Urinary bladder (tissue), 4 donors: ENCODE results near the gene GRM7. TPM values are rescaled to one million over a fixed set of nuclear protein-coding genes. Genes with fewer than 3 reads are reported as not detected.

Experiments used
- DNase-seq: peaks from one replicate; pipeline ENCODE4 v3.0.0-alpha.2; 2015; ENCODE audit errors: extremely low spot score
- H3K27ac ChIP-seq: one replicate; pipeline ENCODE4 v1.5.1; 2013; ENCODE audit warnings: low read depth, mild to moderate bottlenecking, moderate library complexity
- H3K36me3 ChIP-seq: one replicate; pipeline ENCODE4 v1.6.1; 2013; ENCODE audit warnings: mild to moderate bottlenecking, moderate library complexity; ENCODE audit not compliant: insufficient read depth
- H3K4me1 ChIP-seq: one replicate; pipeline ENCODE4 v1.6.1; 2013; ENCODE audit warnings: mild to moderate bottlenecking, moderate library complexity; ENCODE audit not compliant: insufficient read depth
- H3K4me3 ChIP-seq: one replicate; pipeline ENCODE4 v1.5.1; 2013; ENCODE audit warnings: low read depth, low read length
- WGBS: extraction: QIAGEN DNeasy Blood & Tissue Kit; methylation state at CpG from one replicate; pipeline ENCODE4 v1.1.7; 2013; 5-methylcytosine and 5-hydroxymethylcytosine counted together
- polyA plus RNA-seq: library from polyadenylated mRNA; stranded (reverse); fragments of 200-250 nt; gene quantifications from one replicate; pipeline ENCODE4 v1.2.3, GENCODE V29; 2013
- total RNA-seq: library from RNA; depleted of rRNA; stranded (reverse); fragments of >200 nt; gene quantifications from one replicate; pipeline ENCODE4 v1.2.3, GENCODE V29; 2014
- donor health status: healthy with polysubstance abuse.
- donor health status: healthy.

The GRM7 gene
- total and polyA plus RNA-seq, 2 donors = 2.3 to 14.6 TPM

DNA sequence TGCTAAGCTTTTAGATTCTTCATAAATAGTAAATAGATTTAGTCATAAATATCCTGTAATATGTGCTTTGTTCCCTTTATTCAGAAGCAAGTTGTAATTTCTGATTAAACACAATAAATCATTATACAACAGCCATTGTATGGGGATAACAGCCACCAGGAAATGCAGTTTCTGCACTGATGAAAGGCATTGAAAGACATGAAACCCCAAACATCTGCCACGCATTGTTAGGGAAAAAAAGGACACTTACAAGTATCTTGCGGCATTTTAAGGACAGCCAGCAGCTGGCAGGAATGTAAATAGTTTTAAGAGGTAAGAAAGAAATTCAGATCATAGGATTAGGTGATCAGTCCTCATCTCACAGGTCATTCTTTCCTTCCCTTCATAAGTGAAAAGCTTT lies 839.6 kb downstream of the GRM7 start:
- 74% methylated on average over 2 of the region's 2 CpGs for WGBS
- no peak for DNase-seq
- H3K27ac ChIP-seq = no peak overlapping the region

DNA sequence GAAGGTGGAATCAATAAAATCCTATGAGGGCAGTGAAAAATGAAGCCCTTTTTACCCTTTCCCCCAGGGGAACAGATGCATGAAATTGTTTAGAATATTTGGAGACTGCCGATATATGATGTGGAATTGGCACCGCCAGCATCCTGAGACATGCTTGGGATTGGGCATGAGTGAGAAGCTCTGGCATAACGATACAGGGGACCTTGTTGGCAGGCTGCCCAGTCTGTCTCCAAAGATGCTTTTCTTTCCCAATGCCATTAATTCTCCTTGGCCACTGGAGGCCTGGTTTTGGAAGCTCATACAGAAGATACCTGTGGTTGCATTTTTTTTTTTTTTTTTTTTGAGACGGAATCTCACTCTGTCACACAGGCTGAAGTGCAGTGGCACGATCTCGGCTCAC lies 840.1 kb downstream of the GRM7 start:
- Histone ChIP-seq H3K27ac (no peak overlapping the region), H3K36me3 (no peaks in the 10 kb centered on the region), H3K4me1 (no peaks in the 10 kb centered on the region), H3K4me3 (no peak overlapping the region)
- 89% methylated on average over 6 of the region's 6 CpGs for WGBS
- no peak for DNase-seq

More for the DNA sequence above, 839.6 kb downstream of the GRM7 start:
- no peaks in the 10 kb centered on the region for H3K4me1 ChIP-seq
- no peak overlapping the region for H3K4me3 ChIP-seq
- H3K36me3 ChIP-seq = no peaks in the 10 kb centered on the region

DNA sequence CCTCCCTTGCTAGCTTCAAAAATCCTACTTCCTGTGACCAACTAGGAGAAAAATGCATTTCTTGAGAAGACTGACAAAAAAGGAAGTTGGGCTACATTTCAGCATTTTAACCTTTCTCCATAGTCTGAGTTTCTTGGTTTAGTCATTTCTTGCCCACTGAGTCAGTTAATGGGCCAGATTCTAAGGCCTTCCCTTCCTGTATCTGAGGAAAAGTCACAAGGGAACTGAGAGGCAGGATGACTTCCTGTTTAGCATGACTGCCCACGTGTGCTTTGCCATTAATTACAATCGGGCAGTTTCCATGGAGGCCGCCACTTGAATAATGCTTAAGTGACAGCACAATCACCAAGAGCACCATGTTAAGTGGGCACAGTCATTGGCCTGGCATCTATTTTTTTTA lies 846.3 kb downstream of the GRM7 start:
- H3K36me3 ChIP-seq = no peaks in the 10 kb centered on the region
- WGBS = 73% methylated on average over 3 of the region's 3 CpGs
- DNase-seq = no peak

DNA sequence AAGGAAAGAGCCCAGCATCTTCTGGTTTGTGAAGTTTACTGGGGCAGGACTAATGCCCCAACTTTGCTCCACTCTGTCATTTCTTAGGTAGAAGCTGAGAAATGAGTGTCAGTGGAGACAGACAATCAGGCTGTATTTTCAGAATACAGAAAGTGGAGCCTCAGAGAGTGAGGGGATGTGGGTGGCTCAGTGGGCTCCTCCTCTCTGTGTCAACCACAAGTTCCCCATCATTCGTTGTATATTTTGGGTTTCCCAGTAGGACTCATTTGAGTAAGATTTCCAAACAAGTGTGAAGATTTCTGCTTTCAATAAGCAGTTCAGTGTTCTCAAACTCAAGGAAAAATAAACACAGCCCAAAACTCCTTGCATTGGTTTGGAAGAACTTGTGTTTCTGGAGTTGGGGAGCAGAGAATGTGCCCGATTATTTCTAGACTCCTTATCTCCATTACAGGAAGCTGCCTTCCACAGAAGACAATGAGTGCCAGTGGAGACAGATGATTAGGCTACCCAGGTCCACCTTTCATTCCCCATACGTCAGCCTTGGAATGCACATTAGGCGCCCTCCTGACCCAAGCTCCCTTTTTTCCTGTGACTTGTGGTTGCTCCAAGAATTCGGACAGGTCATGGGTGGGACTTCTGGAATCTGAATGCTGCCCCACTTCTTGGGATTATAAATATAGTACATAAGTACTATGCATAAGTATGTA lies 848.6 kb downstream of the GRM7 start:
- H3K36me3 ChIP-seq = no peaks in the 10 kb centered on the region
- DNase-seq = no peak
- no peak overlapping the region for H3K27ac ChIP-seq
- no peak overlapping the region for H3K4me3 ChIP-seq
- WGBS = 82% methylated on average over 5 of the region's 5 CpGs
- H3K4me1 ChIP-seq = no peaks in the 10 kb centered on the region

More for the DNA sequence above, 846.3 kb downstream of the GRM7 start:
- Histone ChIP-seq H3K27ac (no peak overlapping the region), H3K4me3 (no peak overlapping the region), H3K4me1 (no peaks in the 10 kb centered on the region)

DNA sequence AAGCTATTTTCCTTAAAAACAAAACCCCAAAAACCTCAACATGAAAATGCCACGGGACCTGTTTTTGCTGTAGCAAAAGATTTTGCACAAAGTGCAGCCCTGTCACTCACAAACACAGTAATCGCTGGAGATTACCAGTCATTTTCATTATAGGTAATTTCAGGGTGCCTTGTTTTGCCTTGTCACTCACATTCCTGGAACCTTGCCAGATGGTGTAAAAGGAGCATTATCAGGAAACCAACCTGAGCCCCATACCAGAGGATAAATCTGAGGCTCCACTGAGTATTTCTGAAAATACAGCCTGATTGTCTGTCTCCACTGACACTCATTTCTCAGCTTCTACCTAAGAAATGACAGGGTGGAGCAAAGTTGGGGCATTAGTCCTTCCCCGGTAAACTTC lies 849.4 kb downstream of the GRM7 start:
- WGBS = 86% methylated on average over 3 of the region's 3 CpGs
- H3K27ac ChIP-seq = no peak overlapping the region
- no peak overlapping the region for H3K4me3 ChIP-seq
- no peaks in the 10 kb centered on the region for H3K36me3 ChIP-seq
- H3K4me1 ChIP-seq = no peaks in the 10 kb centered on the region
- DNase-seq = no peak

DNA sequence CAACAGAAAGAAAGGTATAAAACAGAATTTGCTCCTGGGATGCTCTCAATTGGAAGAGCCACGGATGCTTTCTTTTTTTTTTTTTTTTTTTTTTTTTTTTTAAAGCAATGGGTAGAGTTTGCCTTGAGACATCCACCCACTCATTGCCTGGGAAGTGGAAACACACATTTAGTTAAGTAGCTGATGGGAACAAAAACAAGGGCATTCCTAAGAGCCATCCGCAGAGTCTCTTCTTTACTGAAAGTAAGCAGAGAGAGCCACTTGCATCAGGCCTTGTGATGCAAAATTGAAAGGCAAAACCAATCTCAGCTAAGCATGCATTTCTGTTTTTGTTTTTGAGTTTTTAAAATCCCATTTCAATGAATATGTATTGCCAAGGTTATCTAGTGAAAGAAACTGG lies 852.8 kb downstream of the GRM7 start:
- 88% methylated on average over 2 of the region's 2 CpGs for WGBS

DNA sequence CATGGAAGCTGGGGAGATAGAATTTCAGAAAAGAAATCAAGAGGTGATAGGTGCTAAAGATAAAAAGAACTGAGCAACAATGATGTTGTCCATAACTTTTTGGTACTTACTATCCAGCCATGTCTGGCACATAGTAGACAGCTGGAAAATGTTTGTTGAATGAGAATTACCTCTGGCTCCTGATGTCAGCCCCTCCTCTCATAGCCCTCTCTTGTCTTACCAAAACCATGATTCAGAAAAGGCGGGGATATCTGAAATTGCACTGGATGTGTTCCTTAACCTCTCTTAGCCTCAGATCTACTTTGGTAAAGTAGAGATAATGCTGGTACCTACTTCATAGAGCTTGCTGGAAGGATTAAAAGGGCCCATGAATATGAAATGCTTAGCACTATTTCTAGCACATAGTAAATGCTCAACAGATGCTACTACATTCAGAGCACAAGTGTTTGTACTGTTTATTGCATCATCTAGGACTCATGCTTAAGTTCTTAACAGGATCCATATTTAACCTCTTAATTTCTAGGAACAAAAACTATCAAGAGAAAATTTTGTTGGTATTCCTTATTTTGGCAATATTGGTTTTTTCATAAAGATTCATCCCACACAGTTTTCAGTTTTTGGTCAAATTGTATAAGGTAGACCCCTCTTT lies 859.9 kb downstream of the GRM7 start:
- no peak overlapping the region for H3K27ac ChIP-seq
- no peaks in the 10 kb centered on the region for H3K4me1 ChIP-seq
- no peaks in the 10 kb centered on the region for H3K36me3 ChIP-seq
- no peak for DNase-seq
- 92% methylated on average over 1 of the region's 1 CpG for WGBS
- H3K4me3 ChIP-seq = no peak overlapping the region

More for the DNA sequence above, 852.8 kb downstream of the GRM7 start:
- H3K4me1 ChIP-seq = no peaks in the 10 kb centered on the region
- no peak overlapping the region for H3K27ac ChIP-seq
- no peak for DNase-seq
- no peaks in the 10 kb centered on the region for H3K36me3 ChIP-seq
- H3K4me3 ChIP-seq = no peak overlapping the region

DNA sequence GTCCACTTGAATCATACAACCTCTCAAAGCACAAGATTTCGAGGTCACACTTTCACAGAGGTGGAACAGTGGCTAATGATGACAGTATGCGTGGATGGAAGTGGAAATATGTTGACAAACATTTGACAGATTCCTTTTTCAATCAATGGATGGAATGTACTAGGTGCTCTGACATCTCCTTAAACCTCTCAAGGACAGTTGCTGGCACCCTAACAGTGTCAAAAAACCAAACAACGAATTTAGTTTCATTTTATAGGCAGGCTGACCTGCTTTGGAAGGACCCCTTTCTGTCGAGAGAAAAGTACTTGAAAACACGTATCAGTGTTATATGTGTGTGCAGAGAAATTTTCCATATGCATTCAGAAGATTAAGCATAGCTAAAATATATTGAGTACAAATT lies 861.0 kb downstream of the GRM7 start:
- no peak for DNase-seq
- H3K4me3 ChIP-seq = no peak overlapping the region

DNA sequence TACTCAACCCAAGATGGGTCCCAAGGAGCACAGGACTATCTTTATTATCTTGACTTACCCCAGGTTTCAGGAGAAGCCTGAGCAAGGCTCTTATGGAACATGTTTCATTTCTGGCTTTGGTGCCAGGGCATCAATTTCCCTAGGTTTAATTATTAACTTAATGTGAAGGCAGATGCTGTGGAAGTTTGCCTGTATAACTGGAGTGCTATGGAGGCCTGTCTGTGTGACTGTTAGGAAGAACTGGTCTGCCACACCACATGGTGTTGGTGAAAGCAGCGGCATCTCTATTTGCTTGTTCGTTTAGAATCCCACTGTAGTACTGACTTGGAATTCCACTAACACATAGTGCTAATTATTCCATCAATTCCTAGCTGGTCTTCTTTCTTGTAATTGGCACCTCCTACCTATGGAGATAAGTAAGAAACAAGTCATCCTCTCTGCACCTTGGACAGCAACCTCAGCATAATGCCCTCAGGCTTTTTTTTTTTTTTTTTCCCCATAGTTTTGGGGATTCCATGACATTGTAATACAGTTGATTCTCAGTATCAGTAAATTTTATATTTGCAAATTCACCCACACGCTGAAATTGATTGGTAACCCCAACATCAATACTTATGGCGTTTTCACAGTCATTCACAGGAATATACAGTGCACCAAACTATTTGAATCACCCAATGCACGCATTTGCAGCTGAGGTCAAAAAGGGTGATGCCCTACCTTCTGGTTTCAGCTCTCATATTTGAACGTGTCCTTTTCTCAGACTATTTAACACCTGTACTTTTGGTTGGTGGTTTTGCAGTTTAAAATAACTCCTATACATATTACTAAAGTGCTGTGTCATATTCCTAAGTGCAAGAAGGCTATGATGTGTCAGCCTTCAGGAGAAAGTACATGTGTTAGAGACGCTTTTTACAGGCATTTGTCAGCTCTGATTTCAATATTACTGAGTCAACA lies 867.9 kb downstream of the GRM7 start:
- DNase-seq = no peak
- H3K36me3 ChIP-seq = no peaks in the 10 kb centered on the region
- 90% methylated on average over 7 of the region's 7 CpGs for WGBS
- H3K4me1 ChIP-seq = no peaks in the 10 kb centered on the region
- H3K27ac ChIP-seq = no peak overlapping the region
- H3K4me3 ChIP-seq = no peak overlapping the region

More for the DNA sequence above, 861.0 kb downstream of the GRM7 start:
- Histone ChIP-seq H3K4me1 (no peaks in the 10 kb centered on the region), H3K27ac (no peak overlapping the region), H3K36me3 (no peaks in the 10 kb centered on the region)
- WGBS = 90% methylated on average over 5 of the region's 5 CpGs

DNA sequence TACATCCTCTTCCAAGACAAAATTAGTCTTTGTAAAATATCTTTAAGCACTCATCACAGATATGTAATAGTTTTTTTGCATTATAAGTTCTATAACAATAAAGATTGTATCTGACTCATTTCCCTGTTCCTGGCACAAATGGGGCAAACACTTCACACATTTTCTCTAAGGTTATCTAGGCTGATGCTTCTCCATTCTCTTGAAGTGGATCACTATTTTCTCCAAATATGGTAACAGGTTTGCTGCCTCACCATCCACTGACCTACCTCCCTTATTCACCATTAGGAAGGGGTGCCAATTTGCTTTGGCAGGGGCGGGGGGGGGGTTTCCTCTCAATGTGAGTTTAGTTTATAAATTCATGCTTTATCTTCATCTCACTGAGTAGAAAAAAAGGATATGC lies 873.0 kb downstream of the GRM7 start:
- 58% methylated on average over 1 of the region's 1 CpG for WGBS
- H3K36me3 ChIP-seq = no peaks in the 10 kb centered on the region
- no peak overlapping the region for H3K4me3 ChIP-seq
- no peak overlapping the region for H3K27ac ChIP-seq
- DNase-seq = no peak
- H3K4me1 ChIP-seq = no peaks in the 10 kb centered on the region

DNA sequence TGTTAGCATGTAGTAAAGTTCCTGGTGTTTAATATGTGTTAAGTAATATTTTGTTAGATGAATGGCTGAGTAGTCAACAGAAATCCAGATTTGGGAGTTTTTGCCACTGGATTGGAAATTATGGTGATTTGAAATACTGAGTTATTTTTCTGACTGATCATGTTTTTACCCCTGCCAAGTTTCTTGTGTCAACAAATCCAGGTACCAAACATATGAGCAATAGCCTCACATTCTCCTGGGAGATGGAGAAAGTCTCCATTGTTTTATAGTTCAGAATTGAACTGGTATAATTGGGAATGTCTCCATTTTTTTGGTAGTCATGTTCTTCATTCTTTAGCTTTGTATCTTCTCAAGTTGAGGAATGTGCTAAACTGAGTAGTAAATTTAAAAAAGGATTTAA lies 873.5 kb downstream of the GRM7 start:
- DNase-seq = no peak
- Histone ChIP-seq H3K4me3 (no peak overlapping the region), H3K36me3 (no peaks in the 10 kb centered on the region), H3K4me1 (no peaks in the 10 kb centered on the region), H3K27ac (no peak overlapping the region)

DNA sequence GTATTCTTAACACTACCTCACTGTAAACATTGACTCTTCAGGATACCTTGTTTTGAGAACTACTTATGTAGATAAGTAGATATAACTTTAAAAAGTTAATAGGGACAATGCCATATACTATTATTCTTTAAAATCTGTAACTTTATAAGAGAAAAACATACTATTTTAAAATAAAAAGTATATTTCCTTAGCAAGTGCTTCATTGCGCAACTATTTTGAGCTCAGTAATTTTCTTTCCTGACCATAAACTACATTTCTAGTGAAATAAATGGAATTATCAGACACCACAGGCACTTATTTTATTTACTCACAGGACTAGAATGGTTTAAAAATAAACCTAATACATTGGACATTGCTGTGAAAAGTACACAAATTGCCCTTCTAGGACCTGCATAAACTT lies 876.3 kb downstream of the GRM7 start:
- Histone ChIP-seq H3K27ac (no peak overlapping the region), H3K4me3 (no peak overlapping the region), H3K36me3 (no peaks in the 10 kb centered on the region), H3K4me1 (no peaks in the 10 kb centered on the region)
- WGBS = 97% methylated on average over 1 of the region's 1 CpG
- no peak for DNase-seq

DNA sequence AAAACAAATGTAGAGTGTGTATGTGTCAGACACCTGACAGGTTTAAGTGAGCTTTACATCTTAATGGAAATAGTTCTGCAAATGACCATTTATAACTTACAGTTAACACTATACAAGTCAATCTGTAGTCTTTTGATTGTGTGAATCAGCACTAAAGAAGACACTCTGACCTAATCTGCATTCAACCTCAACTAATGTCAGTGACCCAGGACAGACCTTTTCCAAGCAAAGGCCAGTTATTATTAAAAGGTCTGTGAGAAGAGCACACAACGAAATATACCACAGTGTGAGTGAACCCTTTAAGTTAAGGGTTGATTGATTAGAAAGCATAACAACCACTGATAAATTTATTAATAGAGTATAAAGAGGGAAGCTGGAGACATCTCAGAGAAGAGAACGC lies 878.8 kb downstream of the GRM7 start:
- Histone ChIP-seq H3K4me1 (no peaks in the 10 kb centered on the region), H3K36me3 (no peaks in the 10 kb centered on the region), H3K27ac (no peak overlapping the region), H3K4me3 (no peak overlapping the region)
- no peak for DNase-seq
- 92% methylated on average over 2 of the region's 2 CpGs for WGBS

DNA sequence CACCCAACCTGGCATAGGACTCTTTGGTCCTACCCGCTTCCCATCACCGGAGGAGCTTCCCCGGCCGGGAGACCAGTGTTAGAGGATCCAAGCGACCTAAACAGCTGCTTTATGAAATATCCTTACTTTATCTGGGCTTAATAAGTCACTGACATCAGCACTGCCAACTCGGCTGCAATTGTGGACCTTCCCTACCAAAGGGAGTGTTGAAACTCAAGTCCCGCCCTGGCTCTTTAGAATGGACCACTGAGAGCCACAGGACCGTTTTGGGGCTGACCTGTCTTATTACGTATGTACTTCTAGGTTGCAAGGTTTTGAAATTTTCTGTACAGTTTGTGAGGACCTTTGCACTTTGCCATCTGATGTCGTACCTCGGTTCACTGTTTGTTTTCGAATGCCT lies 879.5 kb downstream of the GRM7 start:
- Histone ChIP-seq H3K27ac (no peak overlapping the region), H3K4me3 (no peak overlapping the region), H3K36me3 (no peaks in the 10 kb centered on the region), H3K4me1 (no peaks in the 10 kb centered on the region)
- WGBS = 92% methylated on average over 12 of the region's 12 CpGs
- no peak for DNase-seq
